Right lobe of liver (tissue), 6 donors: ENCODE data around the gene BRPF3. TPM values are rescaled to one million over a fixed set of nuclear protein-coding genes. Genes with fewer than 3 reads are reported as not detected.
A peak's percentile ranks its signal among the peaks of the same experiment; 100 is the strongest.

Experiments
- ATAC-seq, 4 donors: fragments of 200-7000 bp; cut with Tn5 transposase; one replicate each; pipeline ENCODE4 v1.9.1; 2020; ENCODE audit warnings: mild to moderate bottlenecking in 4 of 4, moderate library complexity in 4 of 4
- DNase-seq, 3 donors: peaks; one replicate each; pipeline ENCODE4 v3.0.0-alpha.2; 2020
- H3K27ac ChIP-seq, 3 donors: fragments of 200-600 bp; one replicate each; pipeline ENCODE4 v1.8.0; 2022
- H3K27me3 ChIP-seq, 2 donors: fragments of 200-600 bp; one replicate each; pipeline ENCODE4 v1.8.0; 2022
- H3K36me3 ChIP-seq, 4 donors: fragments of 200-600 bp; sonication (generic) in 1 of 4; one replicate each; pipeline versions ENCODE4 v1.5.1 to v1.8.0; 2017 to 2022; ENCODE audit warnings: control low read depth in 1 of 4
- H3K4me1 ChIP-seq, 4 donors: fragments of 200-600 bp; sonication (generic) in 1 of 4; one replicate each; pipeline versions ENCODE4 v1.5.1 to v1.8.0; 2017 to 2022; ENCODE audit warnings: control low read depth in 1 of 4
- H3K4me3 ChIP-seq, 3 donors: fragments of 200-600 bp; one replicate each; pipeline ENCODE4 v1.8.0; 2022
- H3K9me3 ChIP-seq, 4 donors: fragments of 200-600 bp; sonication (generic) in 1 of 4; one replicate each; pipeline versions ENCODE4 v1.5.1 to v1.8.0; 2017 to 2022; ENCODE audit warnings: control low read depth in 1 of 4
- POLR2A ChIP-seq: fragments of 450-650 bp; IDR thresholded peaks from one replicate; pipeline ENCODE4 v1.6.1; 2017; ENCODE audit warnings: antibody characterized with exemption, mild to moderate bottlenecking
- WGBS: methylation state at CpG from one replicate; pipeline ENCODE4 v1.1.6; 2018; ENCODE audit warnings: low coverage, low lambda C conversion rate; ENCODE audit not compliant: insufficient coverage; ENCODE audit errors: missing lambda C conversion rate; 5-methylcytosine and 5-hydroxymethylcytosine counted together
- intact Hi-C, 2 donors: fragments of 100-400 bp; cut with DNase I; formaldehyde crosslinking; loops; one replicate each; pipeline versions ENCODE4 v1.11.2 to v1.14.1; 2022
- total RNA-seq, 6 experiments: library from RNA; depleted of rRNA in 2 of 6; stranded (reverse); fragments of >200 nt in 2 of 6; fragmentation: NEBNext Ultra II Directional in 3 of 6; extraction: Animal tissue kit (Norgen Biotek cat#: 25700) in 3 of 6; gene quantifications; one replicate each; pipeline versions ENCODE4 v1.1.0 to v1.2.4, GENCODE V29; 2016 to 2023
- TF ChIP-seq, protein P1 (sequence below), 4 donors: fragments of 200-600 bp in 3 of 4; fragments of 450-650 bp in 1 of 4; IDR thresholded peaks; one replicate each; pipeline versions ENCODE4 v1.5.1 to v1.8.0; 2016 to 2022; ENCODE audit warnings: antibody characterized with exemption in 4 of 4, mild to moderate bottlenecking in 2 of 4
- donor health status: DM: no; HTN: yes; CAD: no.
- donor health status: DM: no; HTN: no; CAD: no.
- donor health status: DM: no; HTN: no; CAD: no.
- donor health status: DM: no; HTN: yes; CAD: no.
- donor health status: DM: no; HTN: yes; CAD: no.

The BRPF3 gene
- total RNA-seq, 6 experiments from 2014 or later: 14.2 to 20.8 (median 18.6) TPM

DNA sequence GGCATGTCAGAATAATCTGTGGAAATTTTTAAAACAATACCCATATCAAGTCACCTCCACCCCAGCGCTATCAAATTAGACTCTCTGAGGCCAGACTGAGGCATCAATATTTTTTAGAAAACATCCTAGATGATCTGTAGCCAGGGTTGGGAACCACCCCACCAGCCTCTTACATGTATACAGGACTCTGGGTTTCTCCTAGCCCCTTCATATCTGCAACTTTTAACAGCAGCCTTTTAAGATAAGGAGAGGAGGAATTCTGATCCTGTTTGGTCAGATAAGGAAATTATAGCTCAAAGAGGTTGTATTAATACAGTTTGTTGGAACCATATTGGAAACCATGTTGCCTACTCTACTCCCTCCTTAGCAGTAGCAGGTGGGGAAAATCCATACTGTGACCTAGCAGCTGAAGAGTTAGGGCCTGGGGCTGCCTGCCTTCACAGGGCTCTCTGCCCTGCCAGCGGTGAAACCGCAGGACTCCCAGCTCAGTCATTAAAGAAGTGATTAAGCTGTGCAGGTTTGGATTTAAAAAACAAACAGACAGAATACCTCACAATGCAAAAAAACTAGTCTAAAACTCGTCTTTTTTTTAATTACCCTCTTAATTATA is 30.0 kb downstream of the BRPF3 start:
- no peak overlapping the region for H3K27ac ChIP-seq
- no peaks in the 10 kb centered on the region for H3K27me3 ChIP-seq
- peaks cover 0 to 64% (median 35%) of the 10 kb centered on the region in 4 donors for H3K36me3 ChIP-seq
- no peaks in the 10 kb centered on the region for H3K9me3 ChIP-seq
- H3K4me1 ChIP-seq: no peaks in the 10 kb centered on the region
- H3K4me3 ChIP-seq: no peak overlapping the region
- WGBS: 96% methylated on average over 3 of the region's 4 CpGs
- intact Hi-C loops: no loop called here
- TF ChIP-seq, protein P1, sequence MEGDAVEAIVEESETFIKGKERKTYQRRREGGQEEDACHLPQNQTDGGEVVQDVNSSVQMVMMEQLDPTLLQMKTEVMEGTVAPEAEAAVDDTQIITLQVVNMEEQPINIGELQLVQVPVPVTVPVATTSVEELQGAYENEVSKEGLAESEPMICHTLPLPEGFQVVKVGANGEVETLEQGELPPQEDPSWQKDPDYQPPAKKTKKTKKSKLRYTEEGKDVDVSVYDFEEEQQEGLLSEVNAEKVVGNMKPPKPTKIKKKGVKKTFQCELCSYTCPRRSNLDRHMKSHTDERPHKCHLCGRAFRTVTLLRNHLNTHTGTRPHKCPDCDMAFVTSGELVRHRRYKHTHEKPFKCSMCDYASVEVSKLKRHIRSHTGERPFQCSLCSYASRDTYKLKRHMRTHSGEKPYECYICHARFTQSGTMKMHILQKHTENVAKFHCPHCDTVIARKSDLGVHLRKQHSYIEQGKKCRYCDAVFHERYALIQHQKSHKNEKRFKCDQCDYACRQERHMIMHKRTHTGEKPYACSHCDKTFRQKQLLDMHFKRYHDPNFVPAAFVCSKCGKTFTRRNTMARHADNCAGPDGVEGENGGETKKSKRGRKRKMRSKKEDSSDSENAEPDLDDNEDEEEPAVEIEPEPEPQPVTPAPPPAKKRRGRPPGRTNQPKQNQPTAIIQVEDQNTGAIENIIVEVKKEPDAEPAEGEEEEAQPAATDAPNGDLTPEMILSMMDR (IDR thresholded peaks at IDR 0.05): no peak
- no peak for TF ChIP-seq POLR2A
- DNase-seq: no peak
- ATAC-seq: no peak

DNA sequence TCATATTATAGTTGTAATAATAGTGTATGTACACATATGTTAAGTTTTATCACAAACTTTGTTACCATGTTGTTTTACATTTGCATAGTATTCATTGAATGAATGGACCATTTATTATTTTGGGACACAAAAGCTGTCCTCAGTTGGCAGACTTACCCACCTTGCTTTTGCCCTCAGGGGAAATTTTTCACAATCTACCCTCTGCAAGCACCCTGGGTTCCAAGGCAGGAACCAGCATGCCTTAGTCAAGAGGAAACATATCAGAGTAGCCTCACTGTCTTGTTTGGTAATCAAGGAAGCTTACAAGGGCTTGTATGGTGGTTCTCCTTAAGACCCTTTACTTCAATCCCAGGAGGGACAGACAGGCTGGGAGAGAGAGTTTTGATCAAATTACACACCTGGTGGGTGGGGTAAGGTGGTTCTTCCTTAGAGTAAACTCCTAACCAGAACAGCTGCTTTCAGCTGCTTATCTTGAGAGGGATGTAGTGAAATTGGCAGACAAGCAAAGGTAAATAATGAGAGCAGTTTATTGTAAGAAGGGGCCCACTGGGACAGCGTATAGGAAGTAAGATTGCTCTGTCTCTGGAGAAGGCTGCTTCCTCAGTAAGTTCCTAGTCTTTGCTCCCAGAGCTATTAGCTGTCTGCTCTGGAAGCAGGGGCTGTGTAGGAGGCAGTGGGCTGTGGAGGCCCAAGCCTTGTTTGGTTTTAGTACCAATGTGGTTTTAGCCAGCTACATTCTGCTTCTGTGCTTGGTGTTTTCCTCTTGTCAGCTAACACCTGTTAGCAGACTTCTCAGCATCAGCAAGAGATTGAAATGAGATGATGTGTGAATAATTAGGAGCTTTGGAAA is 31.1 kb downstream of the BRPF3 start:
- H3K4me1 ChIP-seq: no peaks in the 10 kb centered on the region
- no peak overlapping the region for H3K27ac ChIP-seq
- peaks cover 0 to 55% (median 36%) of the 10 kb centered on the region in 4 donors for H3K36me3 ChIP-seq
- H3K9me3 ChIP-seq: no peaks in the 10 kb centered on the region
- no peak for DNase-seq
- H3K4me3 ChIP-seq: no peak overlapping the region
- ATAC-seq: no peak
- WGBS: 90% methylated on average over 1 of the region's 1 CpG
- intact Hi-C loops: no loop called here
- no peak for TF ChIP-seq POLR2A
- TF ChIP-seq, protein P1 (IDR thresholded peaks at IDR 0.05): no peak
- H3K27me3 ChIP-seq: no peaks in the 10 kb centered on the region

DNA sequence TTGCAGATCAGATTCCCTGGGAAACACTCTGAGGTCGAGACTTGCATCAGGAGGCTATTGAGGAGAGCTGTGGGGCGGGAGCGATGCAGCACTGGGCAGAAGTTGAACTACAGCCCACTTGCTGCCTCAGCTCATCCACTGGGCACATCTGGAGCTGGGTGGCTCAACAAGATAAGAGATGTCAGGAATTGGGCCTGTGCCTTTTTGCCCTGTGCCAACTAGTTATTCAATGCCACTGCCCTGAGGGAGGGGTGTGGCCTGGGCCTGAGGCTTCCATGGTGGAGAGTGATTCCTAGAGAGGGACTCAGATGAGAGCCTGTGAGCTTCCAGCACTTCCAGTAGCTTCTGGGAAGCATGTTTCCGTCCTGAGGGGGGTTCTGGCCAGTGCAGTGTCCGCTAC is 32.7 kb downstream of the BRPF3 start:
- Histone ChIP-seq H3K36me3 (peaks cover 0 to 43% (median 28%) of the 10 kb centered on the region in 4 donors), H3K9me3 (no peaks in the 10 kb centered on the region), H3K27ac (no peak overlapping the region), H3K4me1 (no peaks in the 10 kb centered on the region), H3K4me3 (no peak overlapping the region), H3K27me3 (no peaks in the 10 kb centered on the region)
- TF ChIP-seq, protein P1 (IDR thresholded peaks at IDR 0.05): no peak
- no peak for TF ChIP-seq POLR2A
- intact Hi-C loops: no loop called here
- no peak for DNase-seq
- WGBS: no CpG with 5 or more reads among the region's 5 CpGs
- peak in 2 of 4 donors; percentile 22 to 27 for ATAC-seq

DNA sequence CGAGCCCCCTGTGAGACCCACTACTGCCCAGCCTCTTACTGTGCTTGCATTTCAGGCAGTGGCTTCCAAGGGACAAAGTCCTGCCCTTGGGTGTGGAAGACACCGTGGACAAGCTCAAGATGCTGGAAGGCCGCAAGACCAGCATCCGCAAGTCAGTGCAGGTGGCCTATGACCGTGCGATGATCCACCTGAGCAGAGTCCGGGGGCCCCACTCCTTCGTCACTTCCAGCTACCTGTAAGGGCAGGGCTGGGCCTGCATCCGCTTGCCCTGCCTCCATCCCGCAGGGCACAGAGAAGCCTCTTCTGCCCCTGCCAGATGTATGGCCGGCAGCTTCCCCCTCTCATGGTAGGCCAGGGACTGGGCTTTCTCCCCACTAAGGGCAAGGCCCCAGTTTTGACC is 33.8 kb downstream of the BRPF3 start:
- H3K36me3 ChIP-seq: peaks cover 0 to 39% (median 26%) of the 10 kb centered on the region in 4 donors
- H3K27ac ChIP-seq: no peak overlapping the region
- H3K4me1 ChIP-seq: no peaks in the 10 kb centered on the region
- no peak for DNase-seq
- ATAC-seq: no peak
- H3K9me3 ChIP-seq: no peaks in the 10 kb centered on the region
- TF ChIP-seq, protein P1 (IDR thresholded peaks at IDR 0.05): no peak
- no peak for TF ChIP-seq POLR2A
- WGBS: 80% methylated on average over 1 of the region's 11 CpGs
- no peak overlapping the region for H3K4me3 ChIP-seq
- no peaks in the 10 kb centered on the region for H3K27me3 ChIP-seq
- intact Hi-C loops: no loop called here
